Measurements from ENCODE around the gene SCLY.

- TF ChIP-seq POLR2A (IDR thresholded peaks at IDR 0.05): no peak
- TF ChIP-seq, protein P1, sequence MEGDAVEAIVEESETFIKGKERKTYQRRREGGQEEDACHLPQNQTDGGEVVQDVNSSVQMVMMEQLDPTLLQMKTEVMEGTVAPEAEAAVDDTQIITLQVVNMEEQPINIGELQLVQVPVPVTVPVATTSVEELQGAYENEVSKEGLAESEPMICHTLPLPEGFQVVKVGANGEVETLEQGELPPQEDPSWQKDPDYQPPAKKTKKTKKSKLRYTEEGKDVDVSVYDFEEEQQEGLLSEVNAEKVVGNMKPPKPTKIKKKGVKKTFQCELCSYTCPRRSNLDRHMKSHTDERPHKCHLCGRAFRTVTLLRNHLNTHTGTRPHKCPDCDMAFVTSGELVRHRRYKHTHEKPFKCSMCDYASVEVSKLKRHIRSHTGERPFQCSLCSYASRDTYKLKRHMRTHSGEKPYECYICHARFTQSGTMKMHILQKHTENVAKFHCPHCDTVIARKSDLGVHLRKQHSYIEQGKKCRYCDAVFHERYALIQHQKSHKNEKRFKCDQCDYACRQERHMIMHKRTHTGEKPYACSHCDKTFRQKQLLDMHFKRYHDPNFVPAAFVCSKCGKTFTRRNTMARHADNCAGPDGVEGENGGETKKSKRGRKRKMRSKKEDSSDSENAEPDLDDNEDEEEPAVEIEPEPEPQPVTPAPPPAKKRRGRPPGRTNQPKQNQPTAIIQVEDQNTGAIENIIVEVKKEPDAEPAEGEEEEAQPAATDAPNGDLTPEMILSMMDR (IDR thresholded peaks at IDR 0.05): no peak
Measured at GRCh38 chr2:238083919-238084318, 23.1 kb downstream of the SCLY start.
